ENCODE data around the gene ELAVL2. TPM values are rescaled to one million over a fixed set of nuclear protein-coding genes. Genes with fewer than 3 reads are reported as not detected.

The ELAVL2 gene
- total RNA-seq, 1 experiment from 2014 or later = 35.9 TPM

DNA sequence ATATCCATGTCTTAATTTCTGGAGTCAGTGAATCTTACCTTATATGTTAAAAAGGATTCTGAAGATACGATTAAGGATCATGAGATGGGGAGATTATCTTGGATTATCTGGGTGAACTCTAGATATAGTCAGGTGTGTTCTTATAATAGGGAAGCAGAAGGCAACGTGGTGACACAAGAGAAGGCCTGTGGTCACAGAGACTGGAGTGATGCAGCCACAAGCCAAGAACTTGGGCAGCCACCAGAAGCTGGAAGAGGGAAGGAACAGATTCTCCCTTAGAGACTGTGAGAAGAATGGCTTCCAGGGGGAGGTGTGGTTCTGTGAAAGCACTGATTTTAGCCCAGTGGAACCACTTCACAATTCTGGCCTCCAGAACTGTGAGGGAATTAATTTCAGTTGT lies 177.4 kb downstream of the ELAVL2 start:
- Mint-ChIP-seq H3K4me3 (no peak overlapping the region), H3K4me1 (no peaks in the 10 kb centered on the region), H3K27me3 (ENCODE audit: low read depth) (no peaks in the 10 kb centered on the region), H3K36me3 (peaks cover 87% of the 10 kb centered on the region), H3K27ac (no peak overlapping the region), H3K9me3 (no peaks in the 10 kb centered on the region)
- ATAC-seq (no peak), DNase-seq (ENCODE audit: low spot score) (no peak)
- POLR2A ChIA-PET = no interaction called here
- CTCF ChIA-PET = no interaction called here
- TF ChIP-seq JUN (CRISPR knock-in tag; IDR thresholded peaks at IDR 0.05) (no peak), EMX1 (CRISPR knock-in tag; IDR thresholded peaks at IDR 0.05) (no peak), SMAD3 (CRISPR knock-in tag; IDR thresholded peaks at IDR 0.05; ENCODE audit: borderline replicate concordance) (no peak), FOXJ3 (CRISPR knock-in tag; IDR thresholded peaks at IDR 0.05; ENCODE audit: borderline replicate concordance) (no peak), TCF7 (CRISPR knock-in tag; IDR thresholded peaks at IDR 0.05; ENCODE audit: low read depth) (no peak), ZNF219 (CRISPR knock-in tag; IDR thresholded peaks at IDR 0.05; ENCODE audit: borderline replicate concordance) (no peak), KAT7 (CRISPR knock-in tag; IDR thresholded peaks at IDR 0.05; ENCODE audit: borderline replicate concordance) (no peak), NFE2L1 (CRISPR knock-in tag; IDR thresholded peaks at IDR 0.05) (no peak), PRRX2 (CRISPR knock-in tag; IDR thresholded peaks at IDR 0.05) (no peak)
- TF ChIP-seq, protein P1, sequence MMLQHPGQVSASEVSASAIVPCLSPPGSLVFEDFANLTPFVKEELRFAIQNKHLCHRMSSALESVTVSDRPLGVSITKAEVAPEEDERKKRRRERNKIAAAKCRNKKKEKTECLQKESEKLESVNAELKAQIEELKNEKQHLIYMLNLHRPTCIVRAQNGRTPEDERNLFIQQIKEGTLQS (CRISPR knock-in tag; conservative IDR thresholded peaks at IDR 0.05) = no peak
- TF ChIP-seq, protein P2, sequence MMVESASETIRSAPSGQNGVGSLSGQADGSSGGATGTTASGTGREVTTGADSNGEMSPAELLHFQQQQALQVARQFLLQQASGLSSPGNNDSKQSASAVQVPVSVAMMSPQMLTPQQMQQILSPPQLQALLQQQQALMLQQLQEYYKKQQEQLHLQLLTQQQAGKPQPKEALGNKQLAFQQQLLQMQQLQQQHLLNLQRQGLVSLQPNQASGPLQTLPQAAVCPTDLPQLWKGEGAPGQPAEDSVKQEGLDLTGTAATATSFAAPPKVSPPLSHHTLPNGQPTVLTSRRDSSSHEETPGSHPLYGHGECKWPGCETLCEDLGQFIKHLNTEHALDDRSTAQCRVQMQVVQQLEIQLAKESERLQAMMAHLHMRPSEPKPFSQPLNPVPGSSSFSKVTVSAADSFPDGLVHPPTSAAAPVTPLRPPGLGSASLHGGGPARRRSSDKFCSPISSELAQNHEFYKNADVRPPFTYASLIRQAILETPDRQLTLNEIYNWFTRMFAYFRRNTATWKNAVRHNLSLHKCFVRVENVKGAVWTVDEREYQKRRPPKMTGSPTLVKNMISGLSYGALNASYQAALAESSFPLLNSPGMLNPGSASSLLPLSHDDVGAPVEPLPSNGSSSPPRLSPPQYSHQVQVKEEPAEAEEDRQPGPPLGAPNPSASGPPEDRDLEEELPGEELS (CRISPR knock-in tag; IDR thresholded peaks at IDR 0.05) = no peak
- TF ChIP-seq, protein P3, sequence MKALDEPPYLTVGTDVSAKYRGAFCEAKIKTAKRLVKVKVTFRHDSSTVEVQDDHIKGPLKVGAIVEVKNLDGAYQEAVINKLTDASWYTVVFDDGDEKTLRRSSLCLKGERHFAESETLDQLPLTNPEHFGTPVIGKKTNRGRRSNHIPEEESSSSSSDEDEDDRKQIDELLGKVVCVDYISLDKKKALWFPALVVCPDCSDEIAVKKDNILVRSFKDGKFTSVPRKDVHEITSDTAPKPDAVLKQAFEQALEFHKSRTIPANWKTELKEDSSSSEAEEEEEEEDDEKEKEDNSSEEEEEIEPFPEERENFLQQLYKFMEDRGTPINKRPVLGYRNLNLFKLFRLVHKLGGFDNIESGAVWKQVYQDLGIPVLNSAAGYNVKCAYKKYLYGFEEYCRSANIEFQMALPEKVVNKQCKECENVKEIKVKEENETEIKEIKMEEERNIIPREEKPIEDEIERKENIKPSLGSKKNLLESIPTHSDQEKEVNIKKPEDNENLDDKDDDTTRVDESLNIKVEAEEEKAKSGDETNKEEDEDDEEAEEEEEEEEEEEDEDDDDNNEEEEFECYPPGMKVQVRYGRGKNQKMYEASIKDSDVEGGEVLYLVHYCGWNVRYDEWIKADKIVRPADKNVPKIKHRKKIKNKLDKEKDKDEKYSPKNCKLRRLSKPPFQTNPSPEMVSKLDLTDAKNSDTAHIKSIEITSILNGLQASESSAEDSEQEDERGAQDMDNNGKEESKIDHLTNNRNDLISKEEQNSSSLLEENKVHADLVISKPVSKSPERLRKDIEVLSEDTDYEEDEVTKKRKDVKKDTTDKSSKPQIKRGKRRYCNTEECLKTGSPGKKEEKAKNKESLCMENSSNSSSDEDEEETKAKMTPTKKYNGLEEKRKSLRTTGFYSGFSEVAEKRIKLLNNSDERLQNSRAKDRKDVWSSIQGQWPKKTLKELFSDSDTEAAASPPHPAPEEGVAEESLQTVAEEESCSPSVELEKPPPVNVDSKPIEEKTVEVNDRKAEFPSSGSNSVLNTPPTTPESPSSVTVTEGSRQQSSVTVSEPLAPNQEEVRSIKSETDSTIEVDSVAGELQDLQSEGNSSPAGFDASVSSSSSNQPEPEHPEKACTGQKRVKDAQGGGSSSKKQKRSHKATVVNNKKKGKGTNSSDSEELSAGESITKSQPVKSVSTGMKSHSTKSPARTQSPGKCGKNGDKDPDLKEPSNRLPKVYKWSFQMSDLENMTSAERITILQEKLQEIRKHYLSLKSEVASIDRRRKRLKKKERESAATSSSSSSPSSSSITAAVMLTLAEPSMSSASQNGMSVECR (CRISPR knock-in tag; IDR thresholded peaks at IDR 0.05; ENCODE audit: borderline replicate concordance) = no peak
- TF ChIP-seq, protein P4, sequence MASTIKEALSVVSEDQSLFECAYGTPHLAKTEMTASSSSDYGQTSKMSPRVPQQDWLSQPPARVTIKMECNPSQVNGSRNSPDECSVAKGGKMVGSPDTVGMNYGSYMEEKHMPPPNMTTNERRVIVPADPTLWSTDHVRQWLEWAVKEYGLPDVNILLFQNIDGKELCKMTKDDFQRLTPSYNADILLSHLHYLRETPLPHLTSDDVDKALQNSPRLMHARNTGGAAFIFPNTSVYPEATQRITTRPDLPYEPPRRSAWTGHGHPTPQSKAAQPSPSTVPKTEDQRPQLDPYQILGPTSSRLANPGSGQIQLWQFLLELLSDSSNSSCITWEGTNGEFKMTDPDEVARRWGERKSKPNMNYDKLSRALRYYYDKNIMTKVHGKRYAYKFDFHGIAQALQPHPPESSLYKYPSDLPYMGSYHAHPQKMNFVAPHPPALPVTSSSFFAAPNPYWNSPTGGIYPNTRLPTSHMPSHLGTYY (CRISPR knock-in tag; IDR thresholded peaks at IDR 0.05) = no peak
- TF ChIP-seq, protein P5, sequence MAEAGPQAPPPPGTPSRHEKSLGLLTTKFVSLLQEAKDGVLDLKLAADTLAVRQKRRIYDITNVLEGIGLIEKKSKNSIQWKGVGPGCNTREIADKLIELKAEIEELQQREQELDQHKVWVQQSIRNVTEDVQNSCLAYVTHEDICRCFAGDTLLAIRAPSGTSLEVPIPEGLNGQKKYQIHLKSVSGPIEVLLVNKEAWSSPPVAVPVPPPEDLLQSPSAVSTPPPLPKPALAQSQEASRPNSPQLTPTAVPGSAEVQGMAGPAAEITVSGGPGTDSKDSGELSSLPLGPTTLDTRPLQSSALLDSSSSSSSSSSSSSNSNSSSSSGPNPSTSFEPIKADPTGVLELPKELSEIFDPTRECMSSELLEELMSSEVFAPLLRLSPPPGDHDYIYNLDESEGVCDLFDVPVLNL (CRISPR knock-in tag; IDR thresholded peaks at IDR 0.05; ENCODE audit: borderline replicate concordance, low read depth) = no peak

DNA sequence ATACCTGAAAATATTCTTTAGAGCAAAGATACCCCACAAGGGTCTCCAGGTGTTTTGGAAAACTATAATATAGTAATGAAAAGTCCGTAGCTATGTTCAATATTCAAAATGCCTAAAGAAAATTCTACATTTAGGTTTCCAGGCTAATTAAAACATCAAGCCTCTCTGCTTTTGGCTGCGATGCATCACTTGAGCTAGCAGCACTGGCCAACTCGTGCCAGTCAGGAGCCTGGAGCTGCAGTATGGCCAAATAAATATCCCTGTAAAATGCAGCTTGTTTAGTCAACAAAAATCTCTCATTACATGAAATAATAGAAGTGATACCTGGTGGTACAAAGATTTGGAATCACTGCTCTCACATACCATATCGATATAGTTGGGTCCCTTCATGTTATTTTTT lies 181.1 kb downstream of the ELAVL2 start:
- no peak for DNase-seq (ENCODE audit: low spot score)
- no peak for ATAC-seq
- Mint-ChIP-seq H3K9me3 (no peaks in the 10 kb centered on the region), H3K4me3 (no peak overlapping the region), H3K27ac (no peak overlapping the region), H3K36me3 (peaks cover 82% of the 10 kb centered on the region), H3K27me3 (ENCODE audit: low read depth) (no peaks in the 10 kb centered on the region), H3K4me1 (no peaks in the 10 kb centered on the region)
- POLR2A ChIA-PET = no interaction called here
- CTCF ChIA-PET = no interaction called here
- TF ChIP-seq SOX15 (CRISPR knock-in tag; IDR thresholded peaks at IDR 0.05) (no peak), ZNF138 (CRISPR knock-in tag; conservative IDR thresholded peaks at IDR 0.05) (no peak), IRF2 (CRISPR knock-in tag; IDR thresholded peaks at IDR 0.05; ENCODE audit: borderline replicate concordance, low read depth) (no peak), ZNF121 (CRISPR knock-in tag; IDR thresholded peaks at IDR 0.05) (no peak), OVOL2 (CRISPR knock-in tag; IDR thresholded peaks at IDR 0.05; ENCODE audit: borderline replicate concordance) (no peak), ZNF671 (CRISPR knock-in tag; IDR thresholded peaks at IDR 0.05) (no peak), NFATC4 (CRISPR knock-in tag; IDR thresholded peaks at IDR 0.05) (no peak), ZNF416 (CRISPR knock-in tag; IDR thresholded peaks at IDR 0.05) (no peak), ZNF317 (CRISPR knock-in tag; IDR thresholded peaks at IDR 0.05; ENCODE audit: borderline replicate concordance, low read depth) (no peak), RELA (CRISPR knock-in tag; IDR thresholded peaks at IDR 0.05; ENCODE audit: borderline replicate concordance) (no peak), FOXP1 (CRISPR knock-in tag; IDR thresholded peaks at IDR 0.05; ENCODE audit: borderline replicate concordance) (no peak), ZNF396 (CRISPR knock-in tag; IDR thresholded peaks at IDR 0.05; ENCODE audit: borderline replicate concordance) (no peak)
- TF ChIP-seq, protein P6, sequence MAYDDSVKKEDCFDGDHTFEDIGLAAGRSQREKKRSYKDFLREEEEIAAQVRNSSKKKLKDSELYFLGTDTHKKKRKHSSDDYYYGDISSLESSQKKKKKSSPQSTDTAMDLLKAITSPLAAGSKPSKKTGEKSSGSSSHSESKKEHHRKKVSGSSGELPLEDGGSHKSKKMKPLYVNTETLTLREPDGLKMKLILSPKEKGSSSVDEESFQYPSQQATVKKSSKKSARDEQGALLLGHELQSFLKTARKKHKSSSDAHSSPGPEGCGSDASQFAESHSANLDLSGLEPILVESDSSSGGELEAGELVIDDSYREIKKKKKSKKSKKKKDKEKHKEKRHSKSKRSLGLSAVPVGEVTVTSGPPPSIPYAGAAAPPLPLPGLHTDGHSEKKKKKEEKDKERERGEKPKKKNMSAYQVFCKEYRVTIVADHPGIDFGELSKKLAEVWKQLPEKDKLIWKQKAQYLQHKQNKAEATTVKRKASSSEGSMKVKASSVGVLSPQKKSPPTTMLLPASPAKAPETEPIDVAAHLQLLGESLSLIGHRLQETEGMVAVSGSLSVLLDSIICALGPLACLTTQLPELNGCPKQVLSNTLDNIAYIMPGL (CRISPR knock-in tag; IDR thresholded peaks at IDR 0.05) = no peak
